Chondrocyte (in vitro differentiated cells): ENCODE results near the gene SASH3. TPM values are rescaled to one million over a fixed set of nuclear protein-coding genes. Genes with fewer than 3 reads are reported as not detected.

Experiments
- DNase-seq: peaks from one replicate; pipeline ENCODE4 v3.0.0; 2021; ENCODE audit warnings: mixed read lengths, low spot score
- H3K27ac Mint-ChIP-seq: one replicate; pipeline ENCODE4 v1.8.0; 2021; ENCODE audit warnings: mild to moderate bottlenecking, moderate library complexity, mixed read lengths; ENCODE audit not compliant: unreplicated experiment
- H3K27me3 Mint-ChIP-seq: 2 replicates; pipeline ENCODE4 v1.8.0; 2021; ENCODE audit warnings: low read depth, mixed read lengths
- H3K36me3 Mint-ChIP-seq: 2 replicates; pipeline ENCODE4 v1.8.0; 2021; ENCODE audit warnings: low read depth, mixed read lengths
- H3K4me1 Mint-ChIP-seq: 2 replicates; pipeline ENCODE4 v1.8.0; 2021; ENCODE audit warnings: low read depth, mild to moderate bottlenecking, mixed read lengths
- H3K4me3 Mint-ChIP-seq: one replicate; pipeline ENCODE4 v1.8.0; 2021; ENCODE audit warnings: mild to moderate bottlenecking, moderate library complexity, mixed read lengths; ENCODE audit not compliant: unreplicated experiment
- H3K9me3 Mint-ChIP-seq: 2 replicates; pipeline ENCODE4 v1.8.0; 2021; ENCODE audit warnings: low read depth, mixed read lengths
- CTCF ChIP-seq: fragments of 200-600 bp; sonication (generic); IDR thresholded peaks from 2 replicates; pipeline ENCODE4 v1.5.0; 2021; ENCODE audit warnings: antibody characterized with exemption, mild to moderate bottlenecking, moderate library complexity
- total RNA-seq: library from RNA; stranded (reverse); gene quantifications from 3 replicates; pipeline ENCODE4 v1.2.1, GENCODE V29; 2021

The SASH3 gene
- total RNA-seq, 1 donor from 2014 or later: not detected

- peaks cover 7% of the 10 kb centered on the region for H3K27me3 Mint-ChIP-seq
- no peak overlapping the region for H3K27ac Mint-ChIP-seq
- no peaks in the 10 kb centered on the region for H3K9me3 Mint-ChIP-seq
- H3K4me1 Mint-ChIP-seq: peaks cover 9% of the 10 kb centered on the region
- no peak for TF ChIP-seq CTCF
- no peaks in the 10 kb centered on the region for H3K36me3 Mint-ChIP-seq
- DNase-seq: peak; percentile 67
- no peak overlapping the region for H3K4me3 Mint-ChIP-seq
These were observed 19.6 kb upstream of the SASH3 start for GRCh38 chrX:129760155-129760554.

- Mint-ChIP-seq H3K4me1 (peaks cover 9% of the 10 kb centered on the region), H3K4me3 (no peak overlapping the region), H3K36me3 (no peaks in the 10 kb centered on the region), H3K27ac (no peak overlapping the region), H3K27me3 (peaks cover 7% of the 10 kb centered on the region), H3K9me3 (no peaks in the 10 kb centered on the region)
- DNase-seq: peak; percentile 68
- no peak for TF ChIP-seq CTCF
These were observed 18.8 kb upstream of the SASH3 start for GRCh38 chrX:129760981-129761380.

DNA sequence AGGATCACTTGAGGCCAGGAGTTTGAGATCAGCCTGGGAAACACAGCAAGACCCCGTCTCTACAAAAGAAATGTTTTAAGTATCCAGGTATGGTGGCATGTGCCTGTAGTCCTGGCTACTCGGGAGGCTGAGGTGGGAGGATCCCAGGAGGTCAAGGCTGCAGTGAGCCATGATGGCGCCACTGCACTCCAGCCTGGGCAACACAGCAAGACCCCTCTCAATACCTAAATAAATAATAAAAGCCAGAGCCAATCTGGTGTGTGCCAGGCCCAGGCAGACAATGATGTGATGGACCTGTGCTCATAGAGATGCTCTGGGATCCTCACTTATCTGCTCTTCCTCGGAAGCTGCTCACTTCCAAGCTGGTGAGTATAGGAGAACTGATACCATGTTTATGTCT is 18.2 kb upstream of the SASH3 start:
- no peaks in the 10 kb centered on the region for H3K36me3 Mint-ChIP-seq
- H3K27ac Mint-ChIP-seq: no peak overlapping the region
- peak; percentile 39 for DNase-seq
- TF ChIP-seq CTCF: no peak
- no peak overlapping the region for H3K4me3 Mint-ChIP-seq
- H3K9me3 Mint-ChIP-seq: no peaks in the 10 kb centered on the region
- H3K4me1 Mint-ChIP-seq: peaks cover 9% of the 10 kb centered on the region
- H3K27me3 Mint-ChIP-seq: peaks cover 7% of the 10 kb centered on the region

- H3K4me3 Mint-ChIP-seq: no peak overlapping the region
- DNase-seq: peak; percentile 29
- TF ChIP-seq CTCF: no peak
- H3K36me3 Mint-ChIP-seq: no peaks in the 10 kb centered on the region
- H3K9me3 Mint-ChIP-seq: no peaks in the 10 kb centered on the region
- no peak overlapping the region for H3K27ac Mint-ChIP-seq
- H3K4me1 Mint-ChIP-seq: peaks cover 9% of the 10 kb centered on the region
- peaks cover 7% of the 10 kb centered on the region for H3K27me3 Mint-ChIP-seq
These were observed 17.3 kb upstream of the SASH3 start for GRCh38 chrX:129762448-129762847.

DNA sequence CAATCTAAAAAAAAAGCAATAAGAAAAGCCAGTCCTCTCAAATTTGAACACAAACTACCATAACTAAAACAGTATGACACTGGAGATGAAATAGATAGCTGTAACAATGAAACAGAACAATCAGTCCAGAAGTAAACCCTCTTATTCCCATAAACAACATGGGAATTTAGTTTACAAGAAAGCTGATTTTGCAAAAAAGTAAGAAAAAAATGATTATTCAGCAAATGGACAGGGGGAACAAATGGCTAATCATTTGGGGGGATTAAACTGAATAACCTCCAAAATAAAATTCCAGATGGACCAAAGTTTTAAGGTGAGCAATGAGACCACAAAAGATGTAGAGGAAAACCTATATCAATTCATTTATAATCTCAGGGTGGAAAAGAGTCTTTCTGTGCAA is 16.1 kb upstream of the SASH3 start:
- no peaks in the 10 kb centered on the region for H3K36me3 Mint-ChIP-seq
- H3K27ac Mint-ChIP-seq: no peak overlapping the region
- TF ChIP-seq CTCF: no peak
- DNase-seq: no peak
- H3K4me1 Mint-ChIP-seq: peaks cover 9% of the 10 kb centered on the region
- peaks cover 7% of the 10 kb centered on the region for H3K27me3 Mint-ChIP-seq
- no peak overlapping the region for H3K4me3 Mint-ChIP-seq
- H3K9me3 Mint-ChIP-seq: no peaks in the 10 kb centered on the region
